NCI-H146 treated with DMSO at 0.1 percent for 48 hours (cell line): Measurements from ENCODE around the gene CYP3A5.

Experiments used
- DNase-seq: peaks from one replicate; lab custom pipeline; 2025; ENCODE audit not compliant: unreplicated experiment; lab: John Stamatoyannopoulos, UW

CYP3A5 gene

GRCh38 chr7:99616359-99617191 lies 63.2 kb downstream of the CYP3A5 start, which contains the start of gene ZSCAN25:
TSS of gene ZSCAN25 (plus strand) at chr7:99616946. CDS start at chr7:99619607, 2,661 bp downstream.
- DNase-seq = peak; percentile 75

- no peak for DNase-seq
Measured at GRCh38 chr7:99615989-99616358, 63.8 kb downstream of the CYP3A5 start.

GRCh38 chr7:99614495-99614894 lies 65.3 kb downstream of the CYP3A5 start:
- DNase-seq = no peak

- DNase-seq = no peak
Measured at GRCh38 chr7:99607548-99607947, 72.2 kb downstream of the CYP3A5 start.

- no peak for DNase-seq
Measured at GRCh38 chr7:99606531-99606930, 73.3 kb downstream of the CYP3A5 start.

- no peak for DNase-seq
Measured at GRCh38 chr7:99605527-99605926, 74.3 kb downstream of the CYP3A5 start.

- no peak for DNase-seq
Measured at GRCh38 chr7:99601656-99602310, 78.0 kb downstream of the CYP3A5 start.

GRCh38 chr7:99599836-99600235 lies 80.0 kb downstream of the CYP3A5 start:
- DNase-seq = no peak
